GM21528 (cell line): ENCODE data around the gene GPR162.

Source experiments
- ATAC-seq: cut with Tn5 transposase; IDR thresholded peaks from one replicate; pipeline ENCODE4 v1.9.1; 2021; ENCODE audit warnings: mild to moderate bottlenecking, moderate library complexity; ENCODE audit not compliant: unreplicated experiment, low FRiP score

The GPR162 gene

GRCh38 chr12:6821591-6822425, at the start of gene GPR162:
GPR162 (plus strand) TSS chr12:6821821; CDS start chr12:6823899, 2,078 bp downstream.
- no peak for ATAC-seq

GRCh38 chr12:6772331-6772695, 49.3 kb upstream of the GPR162 start, which contains the start of gene LAG3:
LAG3 (plus strand) TSS chr12:6772520; CDS start chr12:6772853, 333 bp downstream.
- no peak for ATAC-seq

DNA sequence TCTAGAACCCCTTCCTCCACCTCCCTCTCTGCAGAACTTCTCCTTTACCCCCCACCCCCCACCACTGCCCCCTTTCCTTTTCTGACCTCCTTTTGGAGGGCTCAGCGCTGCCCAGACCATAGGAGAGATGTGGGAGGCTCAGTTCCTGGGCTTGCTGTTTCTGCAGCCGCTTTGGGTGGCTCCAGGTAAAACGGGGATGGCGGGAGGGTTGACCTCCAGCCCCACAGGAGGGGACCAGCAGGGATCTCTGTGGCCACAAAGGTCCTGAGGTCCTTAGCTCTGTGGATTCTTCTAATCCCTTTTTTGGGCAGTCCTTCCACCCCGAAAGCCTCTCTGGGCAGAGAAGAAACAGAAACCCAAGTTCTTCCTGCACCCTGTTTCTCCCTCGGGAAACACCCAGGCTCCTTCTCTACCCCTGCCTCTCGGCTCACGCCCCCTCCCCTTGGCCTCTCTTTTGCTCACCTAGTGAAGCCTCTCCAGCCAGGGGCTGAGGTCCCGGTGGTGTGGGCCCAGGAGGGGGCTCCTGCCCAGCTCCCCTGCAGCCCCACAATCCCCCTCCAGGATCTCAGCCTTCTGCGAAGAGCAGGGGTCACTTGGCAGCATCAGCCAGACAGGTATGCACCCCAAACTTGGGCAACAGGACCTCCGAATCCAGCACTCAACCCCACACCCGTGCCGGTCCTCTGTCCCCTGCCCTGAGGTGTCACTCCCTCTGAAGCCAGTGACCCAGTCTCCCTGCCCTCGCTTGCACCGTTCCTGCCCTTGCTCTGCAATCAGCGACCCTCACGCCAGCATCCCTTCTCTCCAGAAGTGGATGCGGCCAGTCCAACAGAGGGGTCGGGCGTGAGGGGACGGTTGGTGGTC, 48.7 kb upstream of the GPR162 start:
- no peak for ATAC-seq

DNA sequence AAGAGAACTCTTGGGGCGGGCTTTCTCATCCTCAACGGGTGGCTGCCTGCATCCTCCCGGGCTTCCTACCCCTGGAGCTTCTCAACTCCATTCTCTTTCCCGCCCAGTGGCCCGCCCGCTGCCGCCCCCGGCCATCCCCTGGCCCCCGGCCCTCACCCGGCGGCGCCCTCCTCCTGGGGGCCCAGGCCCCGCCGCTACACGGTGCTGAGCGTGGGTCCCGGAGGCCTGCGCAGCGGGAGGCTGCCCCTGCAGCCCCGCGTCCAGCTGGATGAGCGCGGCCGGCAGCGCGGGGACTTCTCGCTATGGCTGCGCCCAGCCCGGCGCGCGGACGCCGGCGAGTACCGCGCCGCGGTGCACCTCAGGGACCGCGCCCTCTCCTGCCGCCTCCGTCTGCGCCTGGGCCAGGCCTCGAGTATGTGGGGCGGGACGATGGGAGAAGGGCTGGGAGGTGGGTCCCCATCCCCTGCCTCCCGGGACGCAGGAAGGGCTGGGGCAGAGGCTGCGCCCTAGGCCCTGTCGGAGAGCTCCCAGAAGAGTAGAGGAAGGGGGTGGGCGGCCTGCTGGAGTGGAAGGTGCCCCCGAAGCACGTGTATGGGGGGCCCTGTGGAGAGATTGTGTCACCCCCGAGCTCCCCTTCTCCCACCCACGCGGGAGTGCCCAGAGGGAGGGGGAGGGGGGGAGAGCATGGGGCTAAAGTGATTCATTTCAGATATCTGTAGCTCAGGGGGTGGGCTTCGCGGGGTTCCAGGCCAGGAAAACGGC, 47.9 kb upstream of the GPR162 start:
- ATAC-seq: no peak

GRCh38 chr12:6774499-6775062, 47.0 kb upstream of the GPR162 start:
- no peak for ATAC-seq

- ATAC-seq: no peak
Observed at GRCh38 chr12:6775185-6776174, 46.1 kb upstream of the GPR162 start.

DNA sequence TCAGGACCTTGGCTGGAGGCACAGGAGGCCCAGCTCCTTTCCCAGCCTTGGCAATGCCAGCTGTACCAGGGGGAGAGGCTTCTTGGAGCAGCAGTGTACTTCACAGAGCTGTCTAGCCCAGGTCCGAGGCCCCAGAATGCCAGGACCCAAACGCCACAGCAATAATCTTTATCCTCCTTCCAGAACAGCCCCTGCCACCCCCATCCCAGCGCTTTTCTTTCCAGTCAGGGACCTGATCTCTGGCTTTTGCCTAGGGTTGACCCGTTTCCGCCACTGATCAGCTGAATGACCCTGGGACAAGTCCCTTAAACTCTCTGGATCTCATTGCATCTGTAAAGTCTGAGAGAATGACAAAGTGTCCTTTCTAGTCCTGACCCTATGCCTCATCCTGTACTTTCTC, 44.2 kb upstream of the GPR162 start:
- no peak for ATAC-seq

GRCh38 chr12:6778217-6778573, 43.4 kb upstream of the GPR162 start:
- peak; percentile 20 for ATAC-seq

- ATAC-seq: peak; percentile 80
Observed at GRCh38 chr12:6778574-6779550, 42.8 kb upstream of the GPR162 start.

DNA sequence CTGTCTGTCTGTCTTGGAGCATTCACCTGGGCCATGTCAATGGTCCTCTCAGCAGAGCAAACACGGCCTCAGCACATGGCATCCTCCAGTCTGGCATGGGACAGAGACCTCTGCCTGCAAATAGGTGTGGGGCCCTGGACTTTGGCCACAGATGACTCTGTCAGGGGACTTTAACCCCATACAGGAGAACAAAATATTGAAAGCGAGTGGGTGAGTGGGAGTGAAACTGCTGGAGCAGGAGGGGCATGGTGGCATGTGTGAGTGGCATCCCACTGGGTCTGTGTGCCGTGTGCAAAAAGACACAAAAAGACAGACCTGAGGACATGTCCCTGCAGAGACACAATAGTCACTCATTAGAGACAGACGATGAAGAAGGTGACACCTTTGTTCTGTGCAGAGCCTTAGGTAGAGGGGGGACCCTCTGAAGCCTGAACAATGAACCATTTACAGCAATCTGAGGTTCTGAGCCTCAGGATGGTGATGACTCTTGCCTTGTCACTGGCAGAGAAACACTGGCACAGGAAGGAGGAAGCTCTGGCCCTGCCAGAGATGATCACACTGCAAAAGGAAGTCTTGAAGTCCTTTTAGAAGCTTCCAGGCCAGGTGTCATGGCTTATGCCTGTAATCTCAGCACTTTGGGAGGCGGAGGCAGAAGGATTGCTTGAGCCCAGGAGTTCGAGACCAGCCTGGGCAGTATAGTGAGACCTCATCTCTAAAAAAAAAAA, 41.8 kb upstream of the GPR162 start:
- no peak for ATAC-seq

- no peak for ATAC-seq
Observed at GRCh38 chr12:6780573-6780972, 41.0 kb upstream of the GPR162 start.

DNA sequence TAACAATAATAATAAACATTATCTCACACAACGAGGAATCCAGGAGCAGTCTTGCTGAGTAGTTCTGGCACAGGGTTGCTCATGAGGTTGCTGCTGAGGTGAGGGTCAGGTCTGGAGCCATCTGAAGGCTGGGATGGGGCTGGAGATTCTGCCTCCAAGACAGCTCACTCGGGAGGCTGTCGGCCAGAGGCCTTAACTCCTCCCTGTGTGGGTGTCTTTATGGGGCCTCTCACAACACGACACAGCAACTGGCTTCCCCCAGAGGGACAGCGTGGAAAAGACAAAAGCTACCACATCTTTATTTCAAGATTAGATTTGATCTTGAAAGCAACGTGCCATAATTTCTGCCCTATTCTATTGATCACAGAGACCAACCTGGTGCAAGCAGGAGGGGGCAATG, 39.5 kb upstream of the GPR162 start:
- no peak for ATAC-seq

- no peak for ATAC-seq
Observed at GRCh38 chr12:6782850-6783566, 38.6 kb upstream of the GPR162 start.

GRCh38 chr12:6783828-6784227, 37.8 kb upstream of the GPR162 start:
- no peak for ATAC-seq

- no peak for ATAC-seq
Observed at GRCh38 chr12:6784296-6784695, 37.3 kb upstream of the GPR162 start.

GRCh38 chr12:6784761-6785160, 36.9 kb upstream of the GPR162 start:
- ATAC-seq: no peak
